GM19397 (cell line): Measurements from ENCODE around the gene SNTN.

Experiments used
- ATAC-seq: cut with Tn5 transposase; IDR thresholded peaks from one replicate; pipeline ENCODE4 v1.9.1; 2021; ENCODE audit warnings: mild to moderate bottlenecking, moderate library complexity; ENCODE audit not compliant: unreplicated experiment

SNTN gene

GRCh38 chr3:63670544-63670943, 18.1 kb downstream of the SNTN start:
- ATAC-seq: no peak

DNA sequence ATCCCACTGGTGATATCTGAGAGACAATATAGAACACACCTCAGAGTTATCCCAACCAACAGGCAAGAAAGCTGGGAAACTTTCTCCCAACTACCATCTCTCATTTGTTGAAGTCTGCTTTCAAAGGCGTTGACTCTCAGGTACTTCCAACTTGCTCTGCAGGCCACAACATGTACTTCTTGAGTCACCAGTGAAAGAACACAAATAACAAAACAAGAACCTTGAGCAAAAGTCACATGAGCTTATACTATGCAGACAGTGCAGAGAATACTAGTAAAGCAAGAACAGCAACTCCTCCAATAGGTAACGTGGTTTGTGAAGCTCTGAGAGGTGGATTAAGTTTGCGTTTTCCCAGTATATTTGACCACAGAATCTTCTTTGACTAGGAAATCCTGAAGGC, 20.6 kb downstream of the SNTN start:
- ATAC-seq: no peak

- no peak for ATAC-seq
These were observed 22.1 kb downstream of the SNTN start for GRCh38 chr3:63674586-63674985.

GRCh38 chr3:63679186-63679585, 26.7 kb downstream of the SNTN start:
- no peak for ATAC-seq

DNA sequence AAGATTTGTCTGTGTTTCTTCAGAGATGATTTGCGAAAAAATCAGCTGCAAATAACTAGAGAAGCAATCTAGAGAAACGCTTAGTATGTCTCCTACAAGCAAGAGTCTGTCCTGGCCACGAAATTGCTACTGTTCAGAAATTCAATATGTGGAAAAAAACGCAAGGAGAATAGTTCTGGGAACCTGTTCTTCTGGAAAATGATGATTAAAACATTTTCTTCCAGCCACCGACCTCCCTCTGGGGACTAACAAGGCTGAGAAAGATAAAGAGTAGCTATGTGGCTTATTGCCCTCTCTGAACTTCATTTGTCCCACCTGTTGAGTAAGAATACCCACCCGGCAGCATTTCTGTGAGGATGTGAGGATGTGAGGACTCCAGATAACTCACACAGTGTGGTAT, 31.6 kb downstream of the SNTN start:
- no peak for ATAC-seq

DNA sequence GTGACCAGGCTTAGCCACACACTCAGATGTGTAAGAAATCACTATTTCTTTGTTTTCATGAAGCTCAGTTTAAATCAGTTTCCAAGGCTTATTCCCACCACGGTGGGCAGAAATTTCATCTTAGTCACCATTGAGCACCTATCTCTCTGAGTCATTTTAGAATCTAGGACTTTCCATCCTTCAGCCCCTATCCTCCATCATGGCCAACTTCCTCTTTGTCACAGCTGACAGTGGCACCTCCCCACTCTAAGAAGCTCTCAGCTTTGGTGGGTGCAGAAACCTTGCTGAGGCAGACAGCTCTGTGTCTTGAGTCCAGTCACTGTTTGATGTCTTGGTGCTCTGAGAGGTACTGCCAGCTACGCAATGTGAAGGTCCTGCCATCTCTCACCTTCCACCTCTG, 32.9 kb downstream of the SNTN start:
- ATAC-seq: no peak

DNA sequence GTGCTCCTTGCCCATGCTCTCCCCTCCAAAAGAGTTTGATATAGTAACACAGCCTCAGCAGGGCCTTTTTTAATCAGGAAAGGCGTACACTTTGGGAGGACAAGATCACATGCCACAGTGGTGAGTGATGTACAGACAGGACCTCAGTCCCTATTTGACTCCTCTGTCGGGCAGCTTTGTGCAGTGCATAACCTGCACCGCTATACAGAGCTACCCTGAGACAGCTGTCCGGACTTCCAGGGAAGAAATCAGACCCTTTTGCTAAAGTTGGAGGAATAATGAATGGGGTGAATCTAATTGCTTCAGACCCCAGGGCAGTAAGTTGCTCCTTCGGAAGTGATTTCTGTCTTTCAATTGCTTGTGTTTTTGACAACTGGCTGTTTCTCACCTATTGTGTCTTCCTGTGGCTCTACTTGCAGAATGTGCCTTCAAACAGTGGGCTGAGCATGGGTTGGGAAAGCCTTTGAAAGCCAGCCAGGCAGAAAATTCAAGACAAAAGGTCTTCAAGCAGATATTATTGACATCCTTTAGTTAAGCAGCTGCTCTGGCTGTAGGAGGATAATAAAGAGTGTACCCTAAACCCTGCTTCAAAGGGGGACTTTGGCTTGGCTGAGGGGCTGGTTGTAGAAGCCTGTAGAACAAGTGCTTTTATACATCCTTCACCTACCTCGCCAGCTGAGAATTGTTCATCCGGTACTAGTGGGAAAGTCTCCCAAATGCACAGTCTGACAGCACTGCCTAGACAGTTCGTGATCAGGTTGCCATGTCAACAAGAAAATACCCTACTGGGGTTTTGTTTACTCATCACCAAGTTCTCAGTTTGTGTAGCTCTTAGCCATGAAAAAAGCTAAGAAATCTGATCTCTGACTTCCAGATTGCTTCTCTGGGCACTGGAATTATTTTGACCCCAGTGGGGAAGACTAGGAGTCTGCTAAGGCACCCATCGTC, 35.1 kb downstream of the SNTN start:
- no peak for ATAC-seq

DNA sequence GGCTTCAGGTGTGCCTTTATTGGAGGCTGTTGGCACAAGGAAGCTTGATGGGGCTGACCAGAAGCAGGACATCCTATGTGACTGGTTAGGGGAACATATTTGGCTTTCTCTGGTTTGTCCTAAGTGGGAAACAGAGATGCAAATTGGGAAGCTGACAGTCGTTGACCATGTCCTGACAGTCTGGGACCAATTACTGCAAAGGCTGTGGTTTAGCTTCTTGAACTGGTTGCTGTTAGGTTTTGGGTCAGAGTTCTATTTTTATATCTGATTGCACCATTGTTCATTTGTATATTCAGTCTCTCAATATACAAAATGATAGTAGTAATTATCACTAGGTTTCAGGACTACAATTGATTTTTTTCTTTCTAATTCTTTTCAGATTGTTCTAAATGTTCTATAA, 36.8 kb downstream of the SNTN start:
- no peak for ATAC-seq

DNA sequence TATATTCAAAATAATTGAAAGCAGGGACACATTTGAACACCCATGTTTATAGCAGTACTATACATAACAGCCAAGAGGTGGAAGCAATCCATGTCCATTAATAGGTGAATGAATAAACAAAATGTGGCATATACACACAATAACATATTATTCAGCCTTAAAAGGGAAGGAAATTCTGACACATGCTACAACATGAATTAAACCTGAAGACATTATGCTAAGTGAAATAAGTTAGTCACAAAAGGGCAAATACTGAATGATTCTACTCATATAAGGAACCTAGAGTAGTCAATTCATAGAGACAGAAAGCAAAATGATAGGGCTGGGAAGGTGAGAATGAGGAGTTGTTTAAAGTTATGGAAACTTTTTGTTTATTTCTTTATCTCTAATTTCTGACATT, 40.9 kb downstream of the SNTN start:
- ATAC-seq: no peak

- ATAC-seq: no peak
These were observed 52.7 kb downstream of the SNTN start for GRCh38 chr3:63705092-63705645.

DNA sequence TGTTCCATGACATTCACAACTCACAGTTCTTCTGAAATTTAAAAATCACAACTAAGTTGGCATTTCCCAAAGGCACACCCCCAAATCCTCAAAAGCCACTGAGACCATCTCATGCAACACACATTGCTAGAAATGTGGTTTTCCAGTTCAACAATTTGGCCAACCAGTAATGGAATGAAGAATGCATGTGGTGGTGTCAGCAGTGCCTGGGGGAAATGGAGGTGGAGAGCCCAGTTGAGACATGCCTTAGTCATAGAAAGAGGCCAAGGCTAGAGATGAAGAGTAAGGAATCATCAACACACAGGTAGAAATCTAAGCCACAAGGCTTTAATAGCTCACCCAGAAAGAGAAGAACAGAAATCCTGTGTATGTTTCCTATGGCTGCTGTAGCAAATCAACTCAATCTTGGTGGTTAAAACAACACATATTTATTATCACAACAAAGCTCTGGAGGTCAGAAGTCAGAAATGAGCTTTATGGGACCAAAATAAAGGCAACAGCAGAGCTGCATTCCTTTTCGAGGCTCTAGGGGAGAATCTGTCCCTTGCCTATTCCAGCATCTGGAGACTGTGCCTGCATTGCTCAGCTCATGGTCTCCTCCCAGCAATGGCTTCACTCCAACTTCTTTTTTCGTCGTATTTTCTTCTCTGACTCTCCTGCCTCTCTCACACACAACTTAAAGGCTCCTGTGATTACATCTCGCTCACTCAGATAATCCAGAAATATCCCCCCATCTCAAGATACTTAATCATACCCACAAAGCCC, 54.0 kb downstream of the SNTN start:
- no peak for ATAC-seq

- ATAC-seq: no peak
These were observed 55.3 kb downstream of the SNTN start for GRCh38 chr3:63707731-63708130.

- ATAC-seq: no peak
These were observed 57.1 kb downstream of the SNTN start for GRCh38 chr3:63709576-63709975.
